NCI-H510A (cell line): ENCODE results near the gene BZW1.

Experiments used
- DNase-seq: peaks from one replicate; lab custom pipeline; 2025; lab: John Stamatoyannopoulos, UW

BZW1 gene

DNA sequence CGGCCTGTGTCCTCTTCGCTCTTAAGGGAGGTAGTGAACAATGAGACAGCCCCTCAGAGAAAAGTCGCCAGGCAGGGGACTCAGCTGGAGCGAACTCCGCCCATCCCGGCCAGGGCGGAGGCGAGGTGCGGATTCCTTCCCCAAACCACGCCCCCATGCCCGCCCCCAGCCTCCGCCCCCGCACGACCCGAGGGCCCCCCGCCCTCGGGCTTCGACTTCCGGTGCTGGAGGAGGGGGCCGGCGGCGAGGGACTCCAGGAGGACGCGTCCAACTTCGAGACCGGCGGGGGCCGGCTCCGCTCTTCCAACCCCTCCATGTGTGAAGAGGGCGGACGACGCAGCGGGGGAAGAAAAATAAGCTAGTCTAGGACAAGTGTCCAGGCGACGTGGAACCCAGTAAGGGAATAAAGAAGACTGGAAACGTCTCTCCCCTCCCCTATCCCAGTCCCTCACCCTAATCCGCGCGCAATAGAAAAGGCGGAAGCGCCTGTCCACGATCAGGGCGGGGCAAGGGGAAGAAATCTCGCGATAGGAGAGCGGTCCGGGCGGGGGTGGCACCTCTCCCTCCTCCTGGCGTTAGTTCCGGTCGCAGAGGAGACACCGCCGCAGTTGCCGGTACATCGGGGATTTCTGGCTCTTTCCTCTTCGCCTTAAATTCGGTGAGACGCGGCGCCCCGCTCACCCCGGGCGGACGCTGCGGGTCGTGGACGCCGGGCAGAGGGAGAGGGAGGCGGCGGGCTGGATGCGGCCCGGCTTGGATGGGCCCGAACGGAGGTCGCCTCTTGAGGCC is at the start of gene BZW1:
Gene BZW1 (plus strand): TSS at position 578 of the 789 bp plus-strand sequence. CDS start 1,308 bp downstream, outside the sequence.
- peak; percentile 91 for DNase-seq

DNA sequence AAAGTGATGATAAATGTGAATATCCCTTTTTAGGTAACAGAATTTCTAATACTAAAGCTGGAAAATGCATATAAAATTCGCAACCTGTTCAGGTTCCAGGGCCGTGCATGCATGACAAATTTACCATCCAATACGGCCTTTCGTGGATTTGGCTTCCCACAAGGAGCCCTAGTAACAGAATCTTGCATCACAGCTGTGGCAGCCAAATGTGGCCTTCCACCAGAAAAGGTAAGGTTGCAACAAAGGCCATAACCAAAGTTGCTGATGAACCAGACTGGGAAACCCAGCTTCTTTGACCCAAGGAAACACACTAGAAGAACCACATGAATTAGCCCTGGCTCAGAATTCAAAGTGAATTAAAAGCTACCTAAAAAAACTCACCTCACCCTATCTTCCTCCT is 49.6 kb upstream of the BZW1 start:
- no peak for DNase-seq

DNA sequence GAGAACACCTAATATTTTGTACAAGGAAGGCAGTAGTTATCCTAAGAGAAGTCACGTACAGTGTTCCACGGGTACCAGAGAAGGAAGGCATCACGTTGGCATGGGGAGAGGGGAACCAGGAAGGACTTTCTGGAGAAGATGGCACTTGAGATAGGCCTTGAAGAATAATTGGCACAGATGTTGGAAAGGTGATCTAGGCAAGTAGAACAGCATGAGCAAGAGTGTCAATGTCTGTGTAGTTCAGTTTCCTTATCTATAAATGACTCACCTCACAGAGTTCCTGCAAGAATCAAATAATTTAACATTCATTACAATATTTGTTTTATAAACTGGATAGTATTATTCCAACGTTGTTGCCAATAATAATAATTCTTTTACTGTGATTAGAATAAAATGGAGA is 48.3 kb upstream of the BZW1 start:
- no peak for DNase-seq

DNA sequence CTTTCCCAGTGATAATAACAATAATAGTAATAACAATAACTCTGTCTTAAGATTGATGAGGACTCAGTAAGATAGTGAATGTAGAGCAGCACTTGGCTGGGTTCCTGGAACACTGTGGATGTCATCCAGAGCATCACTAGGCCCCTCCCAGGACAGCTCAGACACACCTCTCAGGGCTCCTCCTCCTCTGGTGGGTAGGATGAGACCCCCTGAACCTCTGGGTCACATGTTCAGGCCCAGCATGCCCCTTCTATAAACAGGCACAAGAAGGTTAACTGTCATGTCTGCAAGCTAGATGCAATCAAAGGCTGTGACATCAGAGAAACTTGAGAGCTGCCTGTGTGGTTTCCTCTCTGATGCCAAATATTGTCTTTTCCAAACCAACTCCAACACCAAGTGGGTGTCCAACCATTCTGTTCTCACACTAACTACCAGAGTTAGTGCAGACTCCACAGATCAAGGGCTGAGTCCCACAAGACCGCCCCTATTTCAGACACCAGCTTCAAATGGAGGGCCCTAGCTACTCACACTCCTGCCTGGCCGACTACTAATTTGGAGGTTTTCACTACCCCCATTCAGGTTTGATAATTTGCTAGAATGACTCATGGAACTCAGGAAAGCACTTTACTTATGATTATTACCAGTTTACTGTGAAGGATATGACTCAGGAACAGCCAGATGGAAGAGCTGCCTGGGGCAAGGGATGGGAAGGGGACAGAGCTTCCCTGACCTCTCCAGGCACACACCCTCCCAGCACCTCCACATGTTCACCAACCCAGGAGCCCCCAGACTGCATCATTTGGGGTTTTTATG is 46.4 kb upstream of the BZW1 start:
- no peak for DNase-seq

DNA sequence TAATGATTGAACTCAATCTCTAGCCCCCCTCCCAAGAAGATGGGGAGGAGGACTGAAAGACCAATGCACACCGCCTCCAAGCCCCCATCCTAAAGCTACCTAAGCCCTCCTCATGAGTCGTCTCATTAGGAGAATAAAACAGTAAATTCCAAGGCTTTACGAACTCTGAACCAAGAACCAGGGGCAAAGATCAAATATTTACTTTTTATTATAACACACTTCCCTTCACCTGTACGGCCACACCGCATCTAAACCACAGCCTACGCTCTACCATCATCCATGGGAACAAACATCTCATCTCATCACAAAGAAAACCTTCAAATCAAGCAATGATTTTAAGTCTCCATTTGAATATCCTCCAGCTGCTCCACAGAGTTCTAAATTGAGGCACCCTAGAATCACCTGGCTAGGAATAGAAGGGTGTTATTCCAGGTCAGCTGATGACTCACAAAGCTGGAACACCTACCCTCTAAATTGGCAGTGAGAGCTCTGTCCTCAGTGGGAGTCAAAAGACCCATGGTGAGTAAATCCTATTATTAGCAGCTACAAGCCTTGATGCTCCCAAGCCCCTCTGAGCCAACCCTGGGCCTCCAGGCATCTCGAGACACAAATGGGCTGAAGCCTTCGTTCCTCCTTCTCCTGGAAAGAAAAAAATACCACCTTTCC is 45.6 kb upstream of the BZW1 start:
- no peak for DNase-seq

DNA sequence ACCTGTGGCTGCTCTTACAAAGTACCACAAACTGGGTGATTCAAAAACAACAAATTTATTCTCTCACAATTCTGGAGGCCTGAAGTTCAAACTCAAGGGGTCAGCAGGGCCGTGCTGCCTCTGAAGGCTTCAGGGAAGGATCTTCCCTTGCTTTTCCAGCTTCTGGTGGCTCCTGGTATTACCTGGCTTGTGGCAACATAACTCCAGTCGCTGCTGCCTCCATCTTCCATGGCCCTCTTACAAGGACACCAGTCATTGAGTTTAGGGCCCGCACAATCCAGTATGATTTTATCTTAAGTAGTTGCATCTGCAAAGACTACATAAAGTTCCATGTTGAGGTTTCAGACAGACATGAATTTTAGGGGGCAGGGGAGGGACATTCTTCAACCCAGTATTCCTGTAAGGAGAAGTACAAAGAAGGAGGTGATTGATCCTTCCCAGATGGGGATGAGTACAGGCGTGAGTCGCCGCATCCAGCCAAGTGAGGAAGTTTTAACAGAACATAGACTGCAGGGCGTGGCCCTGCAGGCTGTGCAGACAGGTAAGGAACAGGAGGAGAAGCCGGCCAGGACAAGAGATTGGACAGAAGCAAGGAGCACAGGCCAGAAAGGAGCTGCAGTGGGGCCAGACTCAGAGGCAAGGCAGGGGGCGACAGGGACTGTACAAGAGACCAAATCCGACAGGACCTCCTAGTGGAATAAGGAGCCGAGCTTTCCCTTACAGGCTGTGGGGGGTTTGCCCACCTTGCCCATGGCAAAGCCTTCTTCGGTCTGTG is 44.4 kb upstream of the BZW1 start:
- DNase-seq, result no peak

DNA sequence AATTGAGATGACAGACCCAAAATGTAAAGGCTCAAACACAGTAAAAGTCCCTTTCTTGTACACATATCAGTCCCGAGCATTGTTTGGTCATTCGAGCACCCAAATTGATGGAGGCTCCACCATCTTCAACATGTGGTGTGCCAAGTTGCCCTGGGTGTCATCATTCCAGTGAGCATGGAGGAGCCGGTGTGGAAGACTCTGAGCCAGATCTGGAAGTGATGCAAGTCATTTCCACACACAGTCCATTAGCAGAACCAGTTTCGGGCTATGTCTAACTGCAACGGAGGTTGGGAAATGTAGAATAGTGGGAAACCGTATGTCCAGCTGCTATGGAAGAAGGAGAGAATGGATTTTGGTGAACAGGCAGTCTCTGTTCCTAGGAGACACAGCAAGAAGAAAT is 40.9 kb upstream of the BZW1 start:
- DNase-seq, result no peak

DNA sequence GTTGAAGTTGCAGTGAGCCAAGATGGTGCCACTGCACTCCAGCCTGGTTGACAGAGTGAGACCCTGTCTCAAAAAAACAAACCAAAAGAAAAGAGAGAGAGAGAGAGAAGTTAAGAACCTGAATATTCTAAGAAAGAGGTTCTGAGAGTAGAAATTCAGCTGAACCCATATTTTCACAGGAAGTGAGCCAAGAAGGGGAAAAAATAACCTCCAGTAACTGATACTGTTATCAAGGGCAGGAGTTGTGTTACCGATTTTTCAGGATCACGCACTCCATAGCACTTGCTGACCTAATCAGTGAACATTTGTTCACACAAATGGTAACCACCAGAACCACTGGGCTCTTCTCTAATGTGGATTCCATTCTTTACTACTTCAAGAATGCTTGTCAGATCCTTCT is 39.1 kb upstream of the BZW1 start:
- no peak for DNase-seq

DNA sequence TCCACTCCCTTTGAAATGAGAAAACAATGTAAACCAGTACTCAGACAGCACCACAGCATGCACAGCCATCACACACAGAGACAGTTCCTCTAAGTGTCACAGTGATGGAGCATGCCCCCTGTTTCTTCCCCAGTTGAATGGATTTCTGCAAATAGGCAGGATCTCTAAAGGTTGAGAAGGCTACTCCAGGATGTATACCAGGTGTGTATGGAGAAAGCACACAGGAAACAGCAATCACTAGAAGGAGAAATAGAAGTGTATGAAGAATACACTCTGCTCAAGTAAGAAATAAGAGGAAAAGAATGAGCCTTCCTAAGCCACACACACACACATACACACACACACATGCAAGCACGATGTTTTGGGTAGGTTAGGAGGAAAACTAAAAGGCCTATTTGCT is 38.6 kb upstream of the BZW1 start:
- DNase-seq, result no peak

DNA sequence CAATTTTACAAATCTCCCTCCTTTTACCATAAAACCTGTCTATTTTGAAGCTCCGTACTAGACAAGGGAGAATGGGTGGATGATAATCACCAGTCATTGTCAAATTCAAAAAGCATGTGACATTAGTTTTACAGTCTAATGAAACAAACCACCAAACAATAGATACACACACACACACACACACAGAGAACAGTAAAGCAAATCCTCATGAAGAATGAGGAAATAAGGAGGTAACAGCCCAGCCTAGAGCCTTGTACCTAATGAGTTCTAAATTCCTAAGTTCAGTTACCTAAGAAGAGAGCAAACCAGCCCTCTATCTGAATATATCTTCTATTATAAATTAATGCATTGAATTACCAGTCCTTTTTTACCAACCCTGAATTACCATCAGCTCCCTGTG is 36.8 kb upstream of the BZW1 start:
- no peak for DNase-seq

DNA sequence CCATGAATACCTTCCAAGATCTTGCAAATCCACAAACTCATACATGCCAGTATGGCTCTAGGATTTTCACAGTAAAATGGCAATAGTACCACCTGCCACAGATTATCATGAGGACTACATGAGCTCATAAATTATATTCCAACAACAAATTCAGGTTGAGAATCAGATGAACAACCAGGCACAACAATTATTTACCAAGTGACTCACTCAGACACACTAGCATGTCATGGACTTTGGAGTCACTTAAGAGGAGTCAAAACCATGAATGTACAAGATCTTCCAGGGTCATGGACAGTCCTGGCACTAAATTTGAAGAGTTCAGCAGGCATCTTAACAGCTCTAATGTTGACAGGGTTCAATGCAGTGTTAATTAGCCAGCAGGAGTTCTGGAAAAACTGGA is 34.4 kb upstream of the BZW1 start:
- no peak for DNase-seq

DNA sequence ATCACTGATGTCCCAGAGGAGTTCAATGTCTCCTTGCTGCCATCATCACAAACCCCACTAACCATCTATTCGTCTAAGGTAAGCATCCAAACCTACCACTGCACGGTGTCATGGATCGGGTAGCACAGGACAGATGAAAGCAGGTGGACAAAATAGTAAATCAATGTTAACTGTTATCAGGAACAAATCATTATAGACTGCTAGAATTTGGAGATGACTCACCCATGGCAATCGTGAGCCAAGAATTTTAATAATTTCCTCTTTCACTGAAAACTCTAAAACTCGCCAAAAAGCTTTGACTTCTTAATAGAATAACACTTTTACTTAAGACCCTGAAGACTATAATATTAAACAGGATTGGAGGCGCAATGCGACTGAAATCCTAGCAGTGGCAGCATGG is 33.7 kb upstream of the BZW1 start:
- no peak for DNase-seq

DNA sequence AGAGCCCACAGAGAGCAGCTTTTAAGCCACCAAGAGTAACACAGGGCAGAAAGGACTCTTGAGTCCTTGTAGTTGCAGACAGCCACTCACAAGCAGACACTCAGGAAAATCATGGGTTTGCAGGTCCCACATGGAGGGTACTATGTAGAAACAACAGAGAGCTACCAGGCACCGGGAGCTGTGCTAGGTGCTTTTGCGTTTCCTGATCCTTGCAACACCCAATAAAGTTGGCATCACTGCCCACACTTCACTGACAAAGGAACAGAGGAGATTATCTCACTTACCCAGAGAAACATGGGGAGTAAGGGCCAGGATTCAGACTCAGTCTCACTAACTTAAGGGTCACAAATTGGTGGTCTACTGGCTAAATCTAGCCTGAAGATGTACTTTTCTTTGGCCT is 32.5 kb upstream of the BZW1 start:
- DNase-seq, result no peak

DNA sequence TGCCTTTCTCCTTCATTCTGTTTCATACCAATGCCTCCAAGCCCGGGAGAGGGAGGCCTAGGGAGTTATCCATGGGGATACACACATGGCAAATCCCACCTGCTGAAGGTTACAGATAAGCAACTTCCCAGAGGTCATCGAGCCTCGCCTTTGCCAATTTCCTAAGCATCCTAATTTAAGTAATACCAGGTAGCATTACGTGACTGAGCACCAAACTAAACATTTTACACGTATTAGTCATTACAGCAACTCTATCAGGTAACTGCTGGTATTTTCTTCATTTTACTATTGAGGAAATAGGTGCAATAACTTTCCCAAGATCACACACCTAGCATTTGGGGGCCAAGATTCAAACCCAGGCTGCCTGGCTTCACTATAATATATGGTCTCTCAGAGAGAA is 30.1 kb upstream of the BZW1 start:
- no peak for DNase-seq

DNA sequence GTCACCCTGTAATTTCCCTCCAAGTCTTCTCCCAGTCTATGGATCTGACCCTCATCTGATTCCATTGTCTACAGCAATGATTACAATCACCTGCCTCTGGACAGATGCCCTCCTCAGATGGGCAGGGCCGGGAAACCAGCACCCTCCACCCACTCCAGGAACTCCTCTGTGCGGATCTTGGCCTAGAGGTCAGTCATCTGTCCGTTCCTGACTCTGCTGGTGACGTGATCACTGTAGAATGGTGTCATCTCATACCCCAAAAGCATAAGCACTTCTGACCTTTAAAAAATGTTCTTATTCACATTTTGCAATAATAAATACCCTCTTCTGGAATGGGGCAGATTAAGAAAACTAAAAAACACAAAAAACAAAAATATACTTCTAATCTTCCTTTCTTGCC is 29.5 kb upstream of the BZW1 start:
- no peak for DNase-seq

DNA sequence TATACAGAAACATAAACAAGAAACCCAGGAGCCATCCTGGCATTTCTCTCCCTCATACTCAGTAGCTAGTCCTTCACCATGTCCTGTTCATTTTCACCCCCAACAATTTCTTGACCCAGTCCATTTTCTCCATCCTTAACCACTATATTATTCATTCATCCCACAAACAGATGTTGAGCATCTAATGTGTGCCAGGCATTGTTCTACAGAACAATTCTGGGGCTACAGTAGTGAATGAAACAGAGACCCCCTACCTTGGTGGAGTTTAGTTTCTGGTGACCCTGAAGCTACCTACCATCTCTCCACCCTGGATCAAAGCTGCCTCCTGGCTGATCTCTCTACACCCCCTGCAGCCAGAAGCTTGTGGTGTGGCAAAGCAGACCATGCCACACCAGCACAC is 27.5 kb upstream of the BZW1 start:
- DNase-seq, result no peak

DNA sequence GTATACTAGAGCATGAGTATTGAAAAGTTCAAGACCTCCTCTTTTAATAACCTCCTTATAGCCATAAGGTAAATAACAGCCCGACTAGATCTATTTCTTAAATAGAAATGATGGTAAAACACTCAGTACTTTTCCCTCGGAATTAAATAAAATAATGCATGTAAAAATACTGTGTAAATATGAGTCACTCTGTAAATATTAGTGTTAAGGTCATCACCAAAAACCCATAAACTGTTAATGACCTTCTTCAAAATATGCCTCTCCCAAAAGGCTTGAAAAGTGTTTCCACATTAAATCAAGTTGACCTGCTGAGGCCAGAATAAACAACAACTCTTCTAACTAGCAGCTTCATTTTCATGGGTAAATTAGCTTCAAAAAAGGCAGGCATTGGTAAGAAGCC is 25.3 kb upstream of the BZW1 start:
- no peak for DNase-seq

DNA sequence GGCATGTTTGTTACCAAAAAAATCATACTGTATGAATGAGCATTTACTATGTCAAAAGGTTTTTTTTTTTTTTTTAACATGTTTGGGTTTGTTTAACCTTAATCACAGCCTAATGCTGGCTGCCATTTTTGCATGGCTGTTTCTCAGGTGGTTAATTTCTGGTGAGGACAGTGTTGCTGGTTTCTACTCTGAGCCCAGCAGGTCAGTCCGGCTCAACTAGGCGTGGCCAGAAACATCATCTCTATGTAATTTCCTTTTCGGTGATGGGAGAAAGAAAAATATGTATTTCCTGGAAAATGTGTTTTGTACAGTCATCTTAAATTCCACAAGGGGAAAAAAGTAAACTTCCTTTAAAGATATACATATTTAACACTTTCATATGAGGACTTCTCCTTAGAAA is 24.9 kb upstream of the BZW1 start:
- no peak for DNase-seq

DNA sequence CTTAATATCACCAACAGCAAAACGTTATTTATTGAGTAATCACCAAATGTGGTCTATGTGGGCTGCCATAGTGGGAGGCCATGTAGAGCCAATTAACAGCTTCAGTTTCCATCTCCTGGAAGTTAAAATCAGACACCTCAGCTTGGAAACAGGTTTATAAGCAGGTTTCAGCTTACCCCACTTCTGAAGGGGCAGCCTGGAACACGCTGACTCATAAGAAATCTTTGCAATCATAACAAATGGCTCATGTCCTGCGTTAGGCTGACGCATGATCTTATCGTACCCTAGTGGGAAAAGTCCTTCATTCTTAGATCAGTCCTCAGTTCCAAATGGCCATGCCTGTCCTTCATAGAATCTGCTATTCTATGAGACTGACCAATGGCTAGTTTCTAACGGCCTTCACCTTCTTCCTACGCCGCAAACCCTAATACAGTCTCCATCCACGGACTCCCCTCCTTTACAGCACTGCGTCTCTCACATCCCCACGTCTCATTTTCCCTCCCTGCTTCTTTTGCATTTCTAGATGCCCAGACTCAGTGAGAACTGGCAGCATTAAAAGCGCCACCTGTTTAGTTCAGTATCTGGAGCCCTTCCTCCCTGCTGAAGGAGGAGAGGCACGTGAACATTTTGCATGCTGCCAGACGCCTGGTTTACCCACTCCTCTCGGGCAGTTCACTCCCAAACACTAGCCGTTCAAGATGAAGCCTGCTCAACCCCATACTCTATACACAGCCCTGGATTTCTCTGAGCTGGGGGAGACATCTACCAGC is 24.2 kb upstream of the BZW1 start:
- DNase-seq, result no peak

DNA sequence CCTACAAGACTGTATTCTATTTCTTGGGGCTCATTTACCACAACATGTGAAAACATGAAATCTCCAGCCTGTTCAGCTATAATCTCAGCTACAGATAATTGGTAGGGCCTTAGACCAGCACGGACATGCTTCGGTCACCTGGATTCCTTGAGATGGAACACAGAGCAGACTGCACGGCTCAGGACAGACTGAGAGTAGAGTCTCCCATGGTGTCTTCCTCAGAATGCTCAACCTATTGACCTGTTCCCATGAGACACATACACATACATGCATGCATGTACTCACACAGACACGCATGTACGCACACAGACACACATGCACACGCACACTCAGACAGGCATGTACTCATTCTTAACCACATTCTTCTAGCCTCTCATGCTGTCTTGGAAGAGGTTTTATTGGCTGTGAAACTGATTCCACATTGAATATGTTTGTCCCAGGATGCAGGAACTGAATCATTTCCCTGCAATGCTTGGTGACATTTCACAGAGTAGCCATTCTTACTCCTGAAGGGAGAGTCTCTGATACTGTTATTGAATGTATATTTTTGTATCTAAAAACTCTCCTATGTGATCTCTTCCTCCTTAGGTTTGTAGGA is 23.5 kb upstream of the BZW1 start:
- no peak for DNase-seq

DNA sequence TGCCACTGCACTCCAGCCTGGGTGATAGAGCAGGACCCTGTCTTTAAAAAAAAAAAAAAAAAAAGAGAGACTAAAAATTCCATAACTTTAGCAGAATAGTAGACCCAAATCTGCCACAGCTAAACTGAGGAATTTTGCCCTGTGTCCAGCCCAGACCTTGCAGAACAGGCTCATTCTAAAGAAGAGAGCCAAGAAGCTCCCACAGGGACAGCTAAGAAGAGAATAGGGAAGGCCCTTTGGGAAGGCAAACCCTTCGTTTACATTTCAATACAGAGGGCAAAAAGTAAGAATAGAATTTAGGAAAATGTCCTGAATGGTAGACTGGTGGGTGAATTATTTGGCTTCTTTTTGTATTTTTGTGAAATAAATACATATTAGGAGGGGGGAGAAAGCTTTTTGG is 21.5 kb upstream of the BZW1 start:
- DNase-seq, result no peak
